WERI-Rb-1 (cell line): ENCODE data around the gene WWOX.
"Not testable (repeated sequence)": the region's sequence is repeated elsewhere in the genome, so short reads cannot be mapped to it uniquely, and the experiment has no call there.

ENCODE experiments used
- DNase-seq: peaks from one replicate; pipeline ENCODE4 v3.0.0-alpha.2; 2020
- H3K27ac ChIP-seq: fragments of 250-450 bp; sonication (Bioruptor Pico); 2 replicates; pipeline ENCODE4 v1.5.1; 2020; ENCODE audit warnings: mild to moderate bottlenecking, moderate library complexity
- H3K27me3 ChIP-seq: fragments of 250-450 bp; sonication (Bioruptor Pico); 2 replicates; pipeline ENCODE4 v1.5.1; 2021; ENCODE audit warnings: mild to moderate bottlenecking, low read depth, moderate library complexity; ENCODE audit not compliant: insufficient read depth, severe bottlenecking
- H3K36me3 ChIP-seq: fragments of 250-450 bp; sonication (Bioruptor Pico); 2 replicates; pipeline ENCODE4 v1.5.1; 2020; ENCODE audit warnings: mild to moderate bottlenecking, moderate library complexity
- H3K4me3 ChIP-seq: 2 replicates; pipeline ENCODE4 v1.5.1; 2011; ENCODE audit warnings: low read depth, mild to moderate bottlenecking, control low read depth, low read length
- H3K9me3 ChIP-seq: fragments of 250-450 bp; sonication (Bioruptor Pico); 2 replicates; pipeline ENCODE4 v1.5.1; 2021; ENCODE audit warnings: mild to moderate bottlenecking, moderate library complexity; ENCODE audit not compliant: severe bottlenecking
- TF ChIP-seq, protein P1 (sequence below): IDR thresholded peaks from 2 replicates; pipeline ENCODE4 v1.5.1; 2011; ENCODE audit warnings: low read depth, mild to moderate bottlenecking, control low read depth, inconsistent platforms, low read length

WWOX gene

DNA sequence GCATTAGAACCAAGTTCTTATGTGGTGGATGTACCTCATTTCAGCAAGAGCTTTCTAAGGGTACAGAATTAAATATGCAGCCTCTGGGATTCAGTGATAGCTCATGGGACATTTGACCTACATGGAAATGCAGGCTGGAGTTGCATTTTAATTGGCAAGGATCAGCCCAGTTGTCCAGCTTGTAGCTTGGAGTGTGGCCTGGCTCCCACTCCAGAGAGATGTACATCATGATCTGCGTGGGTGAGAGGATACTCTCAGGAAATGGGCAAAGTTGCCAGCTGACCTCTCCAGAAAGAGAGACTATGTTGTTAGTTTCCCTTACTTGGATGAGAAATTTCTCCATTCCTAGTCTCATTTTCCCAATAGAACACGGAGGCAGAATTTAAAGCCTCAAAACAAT is 945.7 kb downstream of the WWOX start:
- DNase-seq = no peak
- H3K9me3 ChIP-seq = no peaks in the 10 kb centered on the region
- no peak overlapping the region for H3K4me3 ChIP-seq
- H3K27me3 ChIP-seq = no peaks in the 10 kb centered on the region
- TF ChIP-seq, protein P1, sequence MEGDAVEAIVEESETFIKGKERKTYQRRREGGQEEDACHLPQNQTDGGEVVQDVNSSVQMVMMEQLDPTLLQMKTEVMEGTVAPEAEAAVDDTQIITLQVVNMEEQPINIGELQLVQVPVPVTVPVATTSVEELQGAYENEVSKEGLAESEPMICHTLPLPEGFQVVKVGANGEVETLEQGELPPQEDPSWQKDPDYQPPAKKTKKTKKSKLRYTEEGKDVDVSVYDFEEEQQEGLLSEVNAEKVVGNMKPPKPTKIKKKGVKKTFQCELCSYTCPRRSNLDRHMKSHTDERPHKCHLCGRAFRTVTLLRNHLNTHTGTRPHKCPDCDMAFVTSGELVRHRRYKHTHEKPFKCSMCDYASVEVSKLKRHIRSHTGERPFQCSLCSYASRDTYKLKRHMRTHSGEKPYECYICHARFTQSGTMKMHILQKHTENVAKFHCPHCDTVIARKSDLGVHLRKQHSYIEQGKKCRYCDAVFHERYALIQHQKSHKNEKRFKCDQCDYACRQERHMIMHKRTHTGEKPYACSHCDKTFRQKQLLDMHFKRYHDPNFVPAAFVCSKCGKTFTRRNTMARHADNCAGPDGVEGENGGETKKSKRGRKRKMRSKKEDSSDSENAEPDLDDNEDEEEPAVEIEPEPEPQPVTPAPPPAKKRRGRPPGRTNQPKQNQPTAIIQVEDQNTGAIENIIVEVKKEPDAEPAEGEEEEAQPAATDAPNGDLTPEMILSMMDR = no peak
- H3K36me3 ChIP-seq = no peaks in the 10 kb centered on the region
- no peak overlapping the region for H3K27ac ChIP-seq

DNA sequence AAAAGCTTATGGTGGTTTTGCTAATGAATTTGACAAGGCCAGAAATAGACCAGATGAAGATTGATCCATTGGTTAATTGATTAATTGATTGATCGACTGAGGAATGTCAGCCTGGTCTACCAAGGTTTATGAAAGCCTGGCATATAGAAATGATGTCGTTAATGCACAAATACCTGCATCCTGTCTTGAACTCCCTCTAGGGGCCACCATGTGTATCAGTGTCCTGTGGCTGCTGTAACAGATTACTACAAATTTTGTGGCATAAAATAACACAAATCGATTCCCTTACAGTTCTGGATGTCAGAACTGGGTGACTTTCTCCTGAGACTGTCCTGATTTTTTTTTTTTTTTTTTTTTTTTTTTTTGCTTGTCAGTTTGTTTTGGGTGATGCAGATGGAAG is 947.9 kb downstream of the WWOX start:
- DNase-seq = no peak
- H3K4me3 ChIP-seq = no peak overlapping the region
- H3K27me3 ChIP-seq = no peaks in the 10 kb centered on the region
- H3K27ac ChIP-seq = no peak overlapping the region
- TF ChIP-seq, protein P1 = peak; percentile 59
- H3K9me3 ChIP-seq = no peaks in the 10 kb centered on the region
- no peaks in the 10 kb centered on the region for H3K36me3 ChIP-seq

DNA sequence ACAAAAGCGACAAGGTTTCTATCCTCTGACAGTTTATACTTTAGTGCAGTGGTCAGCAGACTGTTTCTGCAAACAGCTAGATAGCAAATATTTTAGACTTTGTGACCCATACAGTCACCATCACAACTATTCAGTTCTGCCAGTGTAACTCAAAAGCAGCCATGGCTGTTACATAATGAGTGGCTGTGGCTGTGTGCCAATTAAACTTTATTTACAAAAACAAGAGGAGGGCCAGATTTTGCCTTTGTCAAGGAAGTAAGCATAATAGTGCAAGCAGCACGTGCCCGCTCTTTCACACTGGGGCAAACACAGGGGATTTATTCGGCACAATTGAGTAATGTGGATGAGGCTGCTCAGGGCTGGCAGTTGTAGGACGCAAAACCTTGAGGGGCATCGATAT is 949.6 kb downstream of the WWOX start:
- Histone ChIP-seq H3K27me3 (no peaks in the 10 kb centered on the region), H3K9me3 (no peaks in the 10 kb centered on the region), H3K4me3 (no peak overlapping the region), H3K36me3 (no peaks in the 10 kb centered on the region), H3K27ac (no peak overlapping the region)
- TF ChIP-seq, protein P1 = no peak
- DNase-seq = no peak

DNA sequence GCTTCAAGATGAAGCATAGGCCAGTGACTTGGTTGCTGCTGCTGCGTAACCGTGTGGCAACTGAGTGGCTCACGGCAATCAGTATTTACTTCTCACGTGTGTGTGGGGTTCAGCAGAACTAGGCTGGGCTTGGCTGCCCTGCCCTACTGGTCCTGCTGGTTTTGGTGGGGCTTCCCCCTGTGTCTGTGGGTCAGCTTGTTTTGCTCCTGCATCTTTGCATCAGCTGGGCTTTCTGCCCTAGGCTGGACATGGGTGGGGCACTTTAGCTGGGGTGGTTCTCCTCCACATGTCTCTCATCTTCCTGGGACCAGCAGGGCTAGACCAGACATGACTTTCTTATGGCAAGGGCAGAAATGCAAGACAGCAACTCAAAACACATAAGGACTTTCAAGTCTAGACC is 950.6 kb downstream of the WWOX start:
- TF ChIP-seq, protein P1 = no peak
- H3K4me3 ChIP-seq = no peak overlapping the region
- no peaks in the 10 kb centered on the region for H3K27me3 ChIP-seq
- no peak for DNase-seq
- H3K36me3 ChIP-seq = no peaks in the 10 kb centered on the region
- no peaks in the 10 kb centered on the region for H3K9me3 ChIP-seq
- no peak overlapping the region for H3K27ac ChIP-seq

DNA sequence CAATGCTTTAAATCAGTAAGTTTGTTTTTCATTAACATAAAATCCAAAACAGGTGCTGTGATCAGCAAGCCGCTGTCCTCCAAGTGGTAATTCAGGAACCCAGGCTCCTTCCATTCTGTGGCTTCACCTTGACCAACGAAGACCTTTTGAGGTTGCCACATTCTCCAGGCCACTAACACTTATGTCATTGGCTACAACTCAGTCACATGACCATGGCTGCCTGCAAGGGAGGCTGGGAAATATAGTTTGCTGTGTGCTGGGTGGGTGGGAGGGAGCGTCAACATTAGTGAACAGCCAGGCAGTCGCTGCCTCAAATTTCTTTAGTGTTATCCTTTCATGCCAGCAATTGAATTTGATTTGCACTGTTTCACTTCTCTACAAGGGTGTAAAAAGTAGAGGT is 951.9 kb downstream of the WWOX start:
- H3K36me3 ChIP-seq = no peaks in the 10 kb centered on the region

DNA sequence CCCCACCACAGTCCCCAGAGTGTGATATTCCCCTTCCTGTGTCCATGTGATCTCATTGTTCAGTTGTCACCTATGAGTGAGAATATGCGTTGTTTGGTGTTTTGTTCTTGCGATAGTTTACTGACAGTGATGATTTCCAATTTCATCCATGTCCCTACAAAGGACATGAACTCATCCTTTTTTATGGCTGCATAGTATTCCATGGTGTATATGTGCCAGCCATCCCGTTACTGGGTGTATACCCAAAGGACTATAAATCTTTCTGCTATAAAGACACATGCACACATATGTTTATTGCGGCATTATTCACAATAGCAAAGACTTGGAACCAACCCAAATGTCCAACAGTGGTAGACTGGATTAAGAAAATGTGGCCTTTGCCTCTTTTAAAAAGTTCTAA is 952.7 kb downstream of the WWOX start:
- H3K9me3 ChIP-seq, H3K27me3 ChIP-seq, H3K36me3 ChIP-seq, H3K27ac ChIP-seq, DNase-seq, H3K4me3 ChIP-seq: not testable (repeated sequence)

More for the DNA sequence above, 951.9 kb downstream of the WWOX start:
- TF ChIP-seq, protein P1 = no peak
- no peak for DNase-seq
- H3K27ac ChIP-seq = no peak overlapping the region
- H3K9me3 ChIP-seq = no peaks in the 10 kb centered on the region
- no peaks in the 10 kb centered on the region for H3K27me3 ChIP-seq
- no peak overlapping the region for H3K4me3 ChIP-seq
